NCI-H1092 treated with DMSO at 0.1 percent for 48 hours (cell line): ENCODE results near the gene PDZD2.

ENCODE experiments used
- DNase-seq: peaks from one replicate; lab custom pipeline; 2025; lab: John Stamatoyannopoulos, UW

PDZD2 gene

DNA sequence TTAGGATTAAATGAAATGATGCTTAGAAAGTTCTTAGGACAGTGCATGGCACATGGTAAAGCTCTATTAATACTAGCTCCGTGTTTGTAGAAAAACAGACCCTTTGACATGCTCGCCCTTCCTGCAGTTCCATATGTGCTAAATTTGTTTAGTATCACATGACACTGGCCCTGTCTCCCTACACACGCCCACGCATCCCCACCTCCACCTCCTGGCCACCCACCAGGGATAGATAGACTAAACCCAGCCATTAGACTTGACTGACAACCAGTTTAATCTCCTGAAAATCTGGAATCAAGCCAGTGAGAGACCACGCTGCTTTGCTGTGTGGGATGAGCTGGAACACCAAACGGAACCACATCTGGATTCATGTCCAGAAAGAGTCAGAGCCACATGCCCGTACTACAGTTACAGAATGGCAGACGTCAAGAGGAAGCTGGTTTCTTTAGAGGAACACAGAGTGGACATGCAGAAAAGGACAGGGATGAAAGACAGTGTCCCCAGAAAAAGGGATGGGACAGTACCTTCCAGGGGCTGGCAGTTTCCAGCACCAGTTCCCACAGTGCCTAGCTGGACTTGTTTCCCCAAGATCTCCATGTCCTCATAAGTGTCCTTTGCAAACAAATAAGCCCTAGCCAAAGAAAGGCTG is 186.1 kb downstream of the PDZD2 start:
- DNase-seq: no peak

DNA sequence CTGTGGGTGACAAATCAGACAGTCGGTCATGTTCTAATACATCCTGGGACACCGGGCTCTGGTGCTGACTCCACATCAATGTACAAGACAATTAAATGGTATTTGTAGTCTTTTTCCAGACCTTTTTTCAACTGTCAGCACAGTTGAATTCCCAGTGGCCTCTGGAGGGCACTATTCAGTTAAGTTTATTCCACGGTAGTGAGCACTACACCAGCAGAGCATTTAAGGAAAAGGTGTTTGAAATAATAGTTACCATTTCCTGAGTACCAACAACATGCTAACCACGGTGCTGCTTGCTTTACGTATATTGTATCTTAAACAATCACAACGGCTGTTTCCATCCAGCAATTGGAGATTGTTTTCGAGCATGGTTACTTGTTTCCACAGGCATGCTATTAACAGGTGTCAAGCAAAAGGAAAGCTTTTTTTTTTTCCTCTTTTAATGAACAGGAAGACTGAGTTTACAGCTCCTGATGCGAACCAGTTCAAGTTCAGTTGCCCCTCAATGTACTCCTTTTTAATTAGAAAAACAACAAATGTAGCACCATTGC is 186.7 kb downstream of the PDZD2 start:
- DNase-seq: peak; percentile 19

DNA sequence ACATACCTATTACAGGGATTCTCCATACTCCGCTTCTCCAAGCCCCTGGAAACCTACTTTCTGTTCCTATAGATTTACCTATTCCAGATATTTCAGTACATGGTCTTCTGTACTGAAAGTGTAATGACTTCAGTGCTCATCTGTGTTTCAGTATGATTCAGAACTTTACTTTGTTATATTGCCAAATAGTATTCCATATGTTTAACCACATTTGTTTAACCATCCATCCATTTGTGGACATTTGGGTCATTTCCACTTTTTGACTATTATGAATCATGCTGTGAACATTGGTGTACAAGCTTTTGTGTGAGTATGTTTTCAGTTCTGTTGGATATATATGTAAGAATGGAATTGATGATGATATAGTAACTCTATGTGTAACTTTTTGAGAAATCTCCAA is 188.9 kb downstream of the PDZD2 start:
- DNase-seq: no peak

DNA sequence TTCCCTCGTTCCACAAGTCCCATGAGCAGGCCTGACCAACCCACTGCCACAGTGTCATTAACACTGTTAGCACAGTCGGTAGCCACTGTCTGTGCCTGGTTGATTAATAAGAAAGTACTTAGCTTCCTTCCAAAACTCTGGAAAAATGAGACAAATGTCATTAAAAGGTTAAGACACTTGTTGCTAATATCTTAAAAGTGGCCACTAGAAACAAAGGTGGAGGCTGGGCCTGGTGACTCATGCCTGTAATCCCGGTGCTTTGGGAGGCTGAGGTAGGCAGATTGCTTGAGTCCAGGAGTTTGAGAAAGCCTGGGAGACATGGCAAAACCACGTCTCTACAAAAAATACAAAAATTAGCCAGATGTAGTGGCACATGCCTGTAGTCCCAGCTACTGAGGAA is 194.0 kb downstream of the PDZD2 start:
- no peak for DNase-seq

DNA sequence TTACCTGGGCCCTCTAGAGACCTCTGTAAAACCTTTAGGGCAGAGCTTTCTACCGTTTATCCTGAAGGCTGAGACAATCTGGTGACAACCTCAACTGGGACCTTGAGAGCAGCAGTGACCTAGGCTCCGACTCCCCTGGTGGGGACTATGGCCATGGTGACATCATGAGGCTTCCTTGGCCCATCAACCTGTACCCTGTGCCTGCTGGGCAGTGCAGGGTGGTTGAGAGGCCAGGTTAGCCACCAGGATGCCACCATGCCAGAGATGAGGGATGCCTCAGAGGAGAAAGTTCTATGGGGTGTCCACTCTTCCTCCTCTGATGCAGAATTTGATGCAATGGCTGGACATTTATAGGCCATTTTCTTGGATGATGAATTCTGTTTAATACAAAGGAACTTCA is 194.8 kb downstream of the PDZD2 start:
- DNase-seq: no peak

DNA sequence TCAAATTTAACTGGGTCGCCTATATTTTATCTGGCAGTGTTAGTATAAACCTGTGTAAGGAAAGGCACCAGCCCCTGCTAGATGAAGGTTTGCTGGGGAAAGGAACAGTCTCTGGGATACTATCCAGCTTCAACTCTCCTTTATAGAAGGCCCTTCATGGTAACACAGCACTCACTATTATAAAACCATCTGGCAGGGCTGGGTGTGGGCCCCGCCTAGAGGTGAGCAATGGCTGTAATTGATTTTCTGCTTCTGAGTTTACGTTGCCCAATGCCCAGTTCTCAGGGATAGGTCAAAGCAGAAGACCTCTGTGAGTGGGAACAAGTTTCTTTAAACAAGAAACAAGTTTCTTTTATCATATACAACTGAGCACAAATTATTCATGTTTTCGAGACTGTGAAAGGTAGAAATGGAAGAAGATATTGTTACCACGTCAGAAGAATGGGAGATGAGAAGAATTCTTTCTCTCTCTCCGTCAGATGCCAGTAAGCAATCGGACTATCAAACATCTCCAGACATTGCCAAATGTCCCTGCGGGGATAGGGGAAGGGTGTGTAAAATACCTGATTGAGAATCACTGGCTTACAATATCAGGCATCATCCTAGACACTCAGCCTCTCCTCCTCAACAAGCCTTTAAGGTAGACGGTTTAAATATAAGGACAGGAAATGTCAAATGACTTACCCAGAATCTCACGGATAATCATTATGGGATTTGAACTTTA is 205.9 kb downstream of the PDZD2 start:
- DNase-seq: no peak

DNA sequence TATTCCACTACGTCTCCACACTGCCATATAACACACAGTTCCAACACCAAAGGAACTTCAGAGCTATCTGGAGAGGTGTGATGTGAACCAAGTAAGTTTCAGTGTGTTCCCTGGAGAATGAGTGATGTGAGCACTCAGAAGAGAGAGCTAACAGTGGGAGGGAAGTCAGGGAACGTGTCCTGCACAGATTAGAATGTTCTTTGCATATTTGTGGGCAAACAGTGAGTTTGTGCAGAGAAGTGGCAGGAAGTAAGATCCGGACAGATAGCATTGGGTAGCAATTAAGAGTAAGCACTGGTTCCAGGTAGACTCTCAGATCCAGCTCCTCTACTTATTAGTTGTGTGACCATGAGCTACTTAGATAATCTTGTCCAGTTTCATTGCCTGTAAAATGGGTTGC is 206.4 kb downstream of the PDZD2 start:
- DNase-seq: no peak

DNA sequence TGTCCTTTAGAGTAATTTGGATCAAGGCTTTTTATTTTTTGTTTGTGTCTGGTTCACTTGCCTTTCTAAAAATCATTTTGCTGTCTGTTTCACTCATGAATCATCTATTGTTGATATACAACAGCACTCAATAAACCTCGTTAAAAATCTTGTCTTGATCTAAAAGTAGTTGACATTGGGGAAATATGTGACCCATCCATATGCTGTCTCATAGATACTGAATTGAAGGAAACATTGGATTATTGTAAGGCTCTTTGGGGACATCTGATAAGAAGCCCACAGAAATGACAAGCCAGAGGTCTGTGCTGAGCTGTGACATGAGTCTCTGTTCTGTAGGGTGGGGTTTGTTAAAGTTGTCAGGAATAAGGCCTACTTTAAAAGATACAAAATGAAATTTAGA is 208.0 kb downstream of the PDZD2 start:
- no peak for DNase-seq

DNA sequence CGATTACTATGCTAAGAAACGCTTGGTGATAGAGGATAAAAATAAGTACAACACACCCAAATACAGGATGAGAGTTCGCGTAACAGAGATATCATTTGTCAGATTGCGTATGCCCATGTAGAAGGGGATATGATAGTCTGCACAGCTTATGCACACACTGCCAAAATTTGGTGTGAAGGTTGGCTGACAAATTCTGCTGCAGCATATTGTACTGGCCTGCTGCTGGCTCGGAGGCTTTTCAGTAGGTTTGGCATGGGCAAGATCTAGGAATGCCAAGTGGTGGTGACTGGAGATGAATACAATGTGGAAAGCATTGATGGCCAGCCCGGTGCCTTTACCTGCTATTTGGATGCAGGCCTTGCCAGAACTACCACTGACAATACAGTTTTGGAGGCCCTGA is 208.4 kb downstream of the PDZD2 start:
- no peak for DNase-seq

DNA sequence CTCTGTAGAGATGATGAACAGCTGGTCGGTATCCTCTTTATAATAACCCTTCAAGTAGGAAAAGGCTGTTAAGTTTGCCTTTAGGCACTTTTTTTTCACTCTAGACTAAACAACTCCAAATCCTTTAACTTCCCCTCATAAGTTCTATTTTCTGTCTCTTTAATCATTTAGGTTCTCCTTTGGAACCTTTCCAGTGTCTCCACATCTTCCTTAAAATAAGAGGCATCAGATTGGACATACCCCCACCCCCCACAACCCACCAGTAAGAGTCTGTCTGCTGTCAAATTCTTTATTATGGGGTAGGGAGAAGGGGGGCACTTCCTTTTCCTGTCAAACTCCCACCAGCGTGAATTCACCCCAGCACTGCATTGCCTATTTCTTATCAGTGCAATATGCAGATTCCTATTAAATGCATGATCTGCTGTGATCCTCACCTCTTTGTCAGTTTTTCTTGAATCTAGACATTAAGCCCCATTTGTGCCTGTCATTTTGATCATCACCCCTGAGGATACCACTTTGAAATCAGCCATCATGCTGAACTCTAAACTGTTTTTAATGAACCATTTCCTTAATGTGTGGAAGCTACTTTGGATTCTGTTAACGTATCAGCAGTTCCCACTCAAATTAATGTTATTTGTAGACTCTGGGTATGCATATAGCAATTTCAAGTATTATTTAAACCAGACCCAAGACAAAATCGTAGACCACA is 212.2 kb downstream of the PDZD2 start:
- no peak for DNase-seq

DNA sequence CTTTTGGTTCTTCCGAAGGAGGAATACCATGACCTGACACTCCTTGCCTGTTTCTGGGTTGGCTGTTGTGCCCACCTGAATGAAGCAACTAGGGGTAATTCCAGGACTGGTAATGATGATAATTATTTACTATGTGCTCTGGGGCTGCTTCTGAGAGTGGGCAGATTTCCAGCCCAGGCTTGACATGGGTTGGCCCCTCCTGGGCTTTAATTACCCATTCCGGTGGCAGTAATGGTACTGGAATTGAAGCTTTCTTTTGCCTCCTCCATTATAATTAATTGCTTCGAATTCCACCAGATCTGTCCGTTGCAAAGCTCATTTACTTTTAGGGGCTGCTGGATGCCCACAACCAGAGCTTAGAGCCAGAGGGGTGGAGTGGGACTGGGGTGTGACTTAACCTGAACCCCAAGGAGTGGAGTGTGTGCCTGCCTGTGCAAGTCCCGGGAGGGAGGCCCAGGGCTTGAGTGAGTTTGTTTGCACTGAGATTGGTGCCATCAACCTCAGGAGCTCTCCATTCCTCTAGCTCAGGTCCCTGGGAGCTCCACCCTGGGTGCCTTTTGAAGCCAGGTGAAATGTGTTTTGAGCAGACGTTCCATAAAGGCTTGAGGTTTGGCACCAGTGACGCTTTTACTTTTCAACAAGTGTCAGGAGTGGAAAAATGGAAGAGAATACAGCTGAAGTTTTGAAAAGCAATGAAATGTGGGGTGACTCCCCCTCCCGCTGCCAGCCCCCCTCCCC is 214.6 kb downstream of the PDZD2 start:
- DNase-seq: no peak

DNA sequence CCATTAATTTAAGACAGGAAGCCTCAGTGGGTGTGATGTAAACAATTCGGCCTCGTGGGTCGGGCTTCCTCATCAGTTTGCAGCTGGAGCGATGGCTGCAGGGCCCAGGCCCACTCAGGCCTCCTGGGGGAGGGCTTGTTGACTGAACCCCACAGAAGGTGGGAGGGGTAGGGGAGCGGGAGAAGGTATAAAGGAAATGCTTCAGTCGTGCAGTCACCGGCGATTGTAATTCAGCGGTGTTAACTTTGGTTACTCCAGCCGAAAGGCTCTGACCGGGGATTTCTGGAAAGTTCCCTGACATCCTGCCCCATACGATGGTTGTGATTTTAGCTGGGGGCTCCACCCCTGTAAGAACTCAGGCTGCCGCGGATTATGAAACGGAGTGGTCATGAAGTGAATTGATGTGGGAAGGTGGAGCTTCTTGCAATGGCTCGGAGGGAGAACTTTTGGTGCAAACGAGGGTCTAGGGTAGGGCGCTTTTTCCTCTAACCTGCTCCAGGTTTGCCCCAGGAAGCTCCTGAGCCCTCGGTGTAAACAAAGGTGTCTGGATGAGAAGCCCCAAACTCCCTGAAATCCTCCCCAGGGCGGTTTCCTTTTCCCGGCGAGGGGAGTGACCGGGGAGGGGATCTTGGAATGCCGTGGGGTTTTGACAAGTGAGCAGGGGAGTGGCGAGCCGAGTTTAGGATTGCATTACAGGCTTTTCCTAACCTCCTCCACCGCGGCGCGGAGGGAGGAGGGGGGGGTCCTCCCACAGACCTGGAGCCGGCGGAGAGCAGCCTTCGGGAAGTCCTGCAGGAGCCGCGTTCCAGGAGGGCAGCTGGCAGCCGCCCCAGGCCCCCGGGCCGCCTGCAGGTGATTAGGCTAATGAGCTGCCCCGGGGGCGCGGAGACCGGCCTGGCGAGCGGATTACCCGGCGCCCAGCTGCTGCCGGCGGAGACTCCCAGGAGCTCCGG is 215.5 kb downstream of the PDZD2 start:
- no peak for DNase-seq

DNA sequence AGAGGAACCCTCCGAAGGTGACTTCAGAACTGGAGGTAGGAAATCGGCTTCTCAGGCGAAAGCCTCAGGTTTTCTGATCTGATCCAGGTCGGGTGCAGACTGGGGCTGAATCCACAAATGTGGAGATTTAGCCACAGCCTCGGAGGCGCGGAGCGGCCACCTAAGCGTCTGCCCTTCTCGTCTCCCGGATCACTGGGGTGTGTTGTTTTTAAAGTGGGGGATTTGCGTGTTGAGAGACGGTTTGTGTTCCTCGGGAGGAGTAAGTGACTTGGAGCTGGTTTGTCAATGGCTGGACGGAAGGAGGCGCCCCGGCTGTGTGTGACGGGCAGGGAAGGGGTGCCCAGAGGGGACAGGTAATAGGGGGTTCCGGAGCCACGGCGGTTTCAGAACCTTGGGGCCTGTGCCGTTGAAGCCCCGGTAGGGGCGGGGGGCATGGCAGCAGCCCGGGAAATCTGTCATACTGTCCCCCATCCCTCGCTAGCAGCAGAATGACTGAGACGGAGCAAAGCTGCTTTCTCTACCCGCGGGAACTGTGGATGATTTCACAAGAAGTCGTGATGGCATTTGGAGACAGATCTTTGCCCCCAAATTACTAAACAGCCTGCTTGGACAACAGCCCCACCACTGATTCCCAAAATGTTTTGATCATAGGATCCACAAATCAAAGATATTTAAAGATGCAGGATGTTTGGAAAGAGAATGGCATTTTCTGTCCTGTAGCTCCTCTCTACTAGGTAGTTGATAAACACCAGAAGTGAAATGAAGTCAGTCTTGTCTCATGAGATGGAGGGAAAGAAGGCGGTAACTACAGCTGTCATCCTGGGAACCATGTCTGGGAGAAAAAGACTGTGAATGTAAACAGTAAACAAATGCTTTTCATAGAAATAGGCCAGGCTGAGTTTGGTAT is 216.5 kb downstream of the PDZD2 start:
- no peak for DNase-seq

DNA sequence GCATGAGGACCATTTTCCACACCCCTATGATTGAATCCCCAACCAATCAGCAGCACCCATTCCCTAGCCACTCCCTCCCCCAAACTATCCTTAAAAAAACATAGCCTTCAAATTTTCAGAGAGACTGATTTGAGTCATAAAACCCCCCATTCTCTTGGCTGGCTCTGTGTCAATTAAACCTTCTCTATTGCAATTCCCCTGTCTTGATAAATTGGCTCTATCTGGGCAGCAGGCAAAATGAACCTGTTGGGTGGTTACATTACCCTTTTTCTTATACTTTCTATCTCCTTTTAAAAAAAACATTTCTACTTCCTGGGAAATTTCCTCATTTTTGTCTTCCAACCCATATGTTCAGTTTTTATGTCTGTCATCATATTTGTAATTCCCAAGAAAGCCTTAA is 220.2 kb downstream of the PDZD2 start:
- no peak for DNase-seq

DNA sequence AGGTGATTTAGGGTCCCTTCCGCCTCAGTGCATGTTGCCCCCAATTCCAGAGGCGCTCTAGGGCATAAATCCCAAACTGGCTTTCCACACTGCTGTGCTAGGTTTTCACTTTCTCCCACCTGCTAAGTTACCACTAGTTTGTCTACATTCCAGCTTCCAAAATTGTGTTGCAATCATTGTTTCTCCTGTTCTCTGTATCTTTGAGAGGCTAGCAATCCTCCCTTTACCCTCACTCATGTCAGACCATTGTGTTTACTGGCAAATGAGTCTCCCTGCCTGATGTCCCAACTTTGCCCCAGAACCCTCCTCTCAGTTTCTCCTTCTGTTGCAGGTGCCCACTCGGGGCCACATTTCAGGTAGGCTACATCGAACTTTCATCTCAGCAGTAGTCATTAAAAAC is 221.3 kb downstream of the PDZD2 start:
- DNase-seq: no peak

DNA sequence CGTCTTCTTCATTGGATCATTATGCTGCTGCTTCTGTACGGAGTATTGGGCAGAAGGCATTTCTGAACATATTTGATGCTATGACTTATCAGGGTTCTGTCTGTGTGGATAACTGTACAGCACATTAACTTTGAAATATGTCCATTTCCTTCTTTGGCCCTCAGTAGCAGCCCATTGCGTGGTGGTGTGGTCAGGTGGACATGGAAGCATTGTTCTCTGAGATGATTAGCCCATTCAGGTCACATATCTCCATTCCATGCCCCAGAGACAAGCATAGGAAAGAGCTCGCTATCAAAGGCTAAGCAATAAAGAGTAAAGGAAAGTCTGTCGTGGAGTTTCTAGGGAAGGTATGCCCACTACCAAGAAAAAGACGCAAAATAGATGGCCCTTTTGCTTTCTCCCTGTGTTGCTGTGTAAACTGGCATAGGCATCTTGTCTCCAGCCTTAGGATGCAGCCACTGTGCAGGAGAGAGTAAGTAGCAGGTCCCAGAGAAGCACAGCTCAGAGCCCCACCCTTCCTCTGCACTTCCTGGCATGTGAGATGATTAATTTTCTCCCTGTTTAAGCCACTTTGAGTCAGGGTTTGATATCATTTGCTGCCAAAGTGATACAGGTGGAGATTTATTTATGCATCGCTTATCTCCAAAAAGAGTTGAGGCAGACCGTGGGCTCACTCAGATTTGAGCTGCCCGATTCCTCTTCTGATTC is 221.9 kb downstream of the PDZD2 start:
- DNase-seq: no peak

DNA sequence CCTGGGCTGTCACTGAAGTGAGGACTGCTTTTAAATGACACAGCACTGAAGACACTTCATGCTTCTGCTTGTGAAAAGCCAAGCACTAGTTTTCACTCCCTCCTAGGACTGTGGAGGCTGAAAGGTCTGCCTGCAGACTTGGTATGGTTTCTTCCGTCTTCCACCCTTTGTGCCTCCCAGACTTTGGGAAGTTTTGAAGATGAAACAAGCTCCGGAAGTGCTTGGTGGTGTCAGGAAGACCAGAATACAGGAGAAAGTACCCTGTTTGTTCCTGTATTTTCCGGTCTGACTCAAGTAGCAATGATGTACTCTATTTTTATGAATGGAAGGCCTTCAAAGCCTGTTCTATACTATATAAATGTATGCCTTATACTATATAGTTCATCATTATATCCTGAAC is 222.7 kb downstream of the PDZD2 start:
- no peak for DNase-seq

DNA sequence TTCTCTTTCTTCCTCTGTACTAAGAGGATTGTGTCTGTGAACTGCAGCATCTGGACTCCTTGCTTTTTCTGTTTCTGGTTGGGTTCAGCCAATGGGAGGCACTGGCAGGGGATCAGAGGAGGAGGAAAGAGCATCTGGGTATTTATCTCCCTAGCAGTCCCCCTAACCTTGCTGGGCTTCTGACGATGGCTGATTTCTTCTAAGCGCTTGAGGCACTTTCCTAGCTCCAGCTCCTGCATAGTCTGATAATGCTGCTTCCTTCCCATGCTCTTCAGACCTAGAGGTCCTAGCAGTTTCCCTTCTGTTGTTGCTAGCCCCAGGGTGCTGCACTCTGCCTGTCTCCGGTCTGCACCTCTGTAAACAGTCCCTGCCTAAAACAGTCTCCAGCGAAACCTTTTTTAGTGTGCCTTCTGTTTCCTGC is 225.1 kb downstream of the PDZD2 start:
- no peak for DNase-seq

DNA sequence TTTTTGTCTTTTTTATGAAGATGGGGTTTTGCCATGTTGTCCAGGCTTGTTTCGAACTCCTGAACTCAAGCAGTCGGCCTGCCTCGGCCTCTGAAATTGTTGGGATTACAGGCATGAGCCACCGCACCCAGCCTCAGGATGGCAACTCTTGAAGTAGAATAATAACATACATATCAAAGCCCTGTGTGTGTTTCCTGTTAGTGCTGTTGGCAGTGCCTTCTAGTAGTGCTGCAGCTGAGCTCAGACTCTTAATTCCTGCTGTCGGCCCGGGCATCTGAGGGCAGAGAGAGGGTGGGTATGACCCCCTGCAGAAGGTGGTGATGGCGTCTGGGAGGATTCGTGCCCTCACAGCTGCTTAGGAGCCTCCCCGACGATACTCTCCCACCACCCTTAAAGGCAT is 227.2 kb downstream of the PDZD2 start:
- DNase-seq: no peak
